ENCODE results near the gene STK32B.
"Not testable (repeated sequence)": the region's sequence is repeated elsewhere in the genome, so short reads cannot be mapped to it uniquely, and the experiment has no call there.

The STK32B gene

GRCh38 chr4:5051278-5052203 is at the start of gene STK32B:
STK32B (plus strand) TSS chr4:5051480.
- peak; percentile 21 for DNase-seq (ENCODE audit: low spot score)

DNA sequence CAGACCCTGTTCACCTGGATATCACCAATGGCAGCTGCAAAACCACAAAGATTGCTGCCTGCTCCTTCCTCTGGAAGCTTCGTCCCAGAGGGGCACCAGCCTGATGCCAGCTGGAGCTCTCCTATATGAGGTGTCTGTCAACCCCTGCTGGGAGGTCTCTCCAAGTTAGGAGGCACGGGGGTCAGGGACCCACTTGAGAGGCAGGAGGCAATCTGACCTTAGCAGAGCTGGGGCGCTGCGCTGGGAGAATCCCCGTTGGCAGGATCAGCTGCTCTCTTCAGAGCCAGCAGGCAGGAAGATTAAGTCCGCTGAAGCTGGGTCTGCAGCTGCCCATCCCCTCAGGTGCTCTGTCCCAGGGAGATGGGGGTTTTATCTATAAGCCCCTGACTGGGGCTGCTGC is 49.6 kb upstream of the STK32B start:
- not testable (repeated sequence) for DNase-seq (ENCODE audit: low spot score)

DNA sequence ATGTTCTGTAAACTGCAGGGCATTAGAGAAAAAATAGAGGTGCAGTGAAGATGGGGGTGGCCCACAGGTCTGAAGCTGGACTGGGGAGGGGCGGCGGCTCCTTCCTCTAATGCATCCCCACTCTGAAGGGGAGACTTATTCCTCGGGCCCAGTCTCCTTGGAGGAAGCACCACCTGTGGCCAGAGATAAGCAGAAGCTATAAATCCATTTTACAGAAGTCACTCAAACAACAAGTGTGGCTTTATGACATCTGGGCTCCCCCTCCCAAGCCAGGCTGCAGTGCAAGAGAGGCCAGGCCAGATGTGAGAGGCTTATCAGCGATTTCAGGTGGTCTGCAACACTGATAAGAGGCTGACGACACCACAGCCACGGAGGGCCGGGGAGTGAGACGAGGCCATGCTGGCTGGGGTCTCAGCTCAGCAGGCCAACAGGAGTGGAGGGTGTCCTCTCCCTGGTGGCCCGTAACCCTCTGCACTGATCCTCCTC is 47.9 kb upstream of the STK32B start:
- no peak for DNase-seq (ENCODE audit: low spot score)

GRCh38 chr4:5003918-5004317 is 47.4 kb upstream of the STK32B start:
- no peak for DNase-seq (ENCODE audit: low spot score)

- DNase-seq (ENCODE audit: low spot score), result no peak
Observed at GRCh38 chr4:5004496-5004895, 46.8 kb upstream of the STK32B start.

- not testable (repeated sequence) for DNase-seq (ENCODE audit: low spot score)
Observed at GRCh38 chr4:5006932-5007331, 44.3 kb upstream of the STK32B start.

- DNase-seq (ENCODE audit: low spot score), result no peak
Observed at GRCh38 chr4:5009796-5010195, 41.5 kb upstream of the STK32B start.

- DNase-seq (ENCODE audit: low spot score), result no peak
Observed at GRCh38 chr4:5010984-5011383, 40.3 kb upstream of the STK32B start.

- DNase-seq (ENCODE audit: low spot score), result no peak
Observed at GRCh38 chr4:5012244-5012898, 38.9 kb upstream of the STK32B start.

GRCh38 chr4:5012958-5013357 is 38.3 kb upstream of the STK32B start:
- no peak for DNase-seq (ENCODE audit: low spot score)

- DNase-seq (ENCODE audit: low spot score), result no peak
Observed at GRCh38 chr4:5014007-5014682, 37.1 kb upstream of the STK32B start.

GRCh38 chr4:5018096-5018495 is 33.2 kb upstream of the STK32B start:
- DNase-seq (ENCODE audit: low spot score), result no peak

- no peak for DNase-seq (ENCODE audit: low spot score)
Observed at GRCh38 chr4:5018603-5019002, 32.7 kb upstream of the STK32B start.

DNA sequence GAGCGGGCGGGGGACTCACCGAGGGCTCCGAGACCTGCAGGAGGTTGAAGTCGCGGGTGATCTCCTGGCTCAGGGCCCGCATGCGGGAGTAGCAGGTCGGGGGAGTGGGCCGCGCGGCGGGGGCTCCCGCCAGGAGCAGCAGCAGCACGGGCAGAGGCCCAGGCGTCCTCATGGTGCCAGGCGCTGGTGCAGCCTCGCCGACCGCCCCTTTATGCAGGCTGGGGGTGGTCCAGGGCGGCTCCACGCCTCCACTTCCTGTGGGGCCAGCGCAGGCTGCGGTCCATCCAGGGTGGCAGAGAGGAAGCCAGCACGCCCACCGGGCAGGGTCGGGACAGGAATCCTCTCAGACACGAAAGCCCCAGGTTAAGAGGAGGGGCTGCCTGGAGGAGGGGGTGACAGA is 32.0 kb upstream of the STK32B start, which contains the start of gene CYTL1:
TSS of gene CYTL1 (minus strand) at position 185 of the 400 bp plus-strand sequence. CDS start at position 172, 13 bp downstream.
- no peak for DNase-seq (ENCODE audit: low spot score)

DNA sequence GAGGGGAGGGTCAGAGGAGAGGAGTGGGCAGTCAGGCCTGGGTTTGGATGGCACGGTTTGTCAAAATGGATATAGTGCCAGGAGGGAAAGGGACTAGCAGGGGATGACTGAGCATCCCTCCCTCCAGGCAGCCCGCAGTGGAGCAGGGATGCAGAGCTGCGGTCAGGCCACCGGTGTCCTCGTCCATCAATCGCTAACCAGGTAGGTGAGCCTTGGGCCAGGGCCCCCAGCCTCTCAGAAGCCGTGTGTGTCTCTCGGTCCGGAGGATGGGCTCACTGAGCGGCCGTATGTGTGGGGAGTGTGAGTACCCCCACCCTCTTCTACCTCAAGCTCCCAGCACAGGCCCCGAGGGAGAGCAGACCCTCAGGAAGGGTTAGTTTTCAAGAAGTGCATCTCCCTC is 31.5 kb upstream of the STK32B start:
- DNase-seq (ENCODE audit: low spot score), result no peak

GRCh38 chr4:5020341-5020740 is 30.9 kb upstream of the STK32B start:
- DNase-seq (ENCODE audit: low spot score), result no peak

- DNase-seq (ENCODE audit: low spot score), result no peak
Observed at GRCh38 chr4:5021546-5021945, 29.7 kb upstream of the STK32B start.

GRCh38 chr4:5024673-5025072 is 26.6 kb upstream of the STK32B start:
- no peak for DNase-seq (ENCODE audit: low spot score)

- no peak for DNase-seq (ENCODE audit: low spot score)
Observed at GRCh38 chr4:5026371-5026770, 24.9 kb upstream of the STK32B start.

DNA sequence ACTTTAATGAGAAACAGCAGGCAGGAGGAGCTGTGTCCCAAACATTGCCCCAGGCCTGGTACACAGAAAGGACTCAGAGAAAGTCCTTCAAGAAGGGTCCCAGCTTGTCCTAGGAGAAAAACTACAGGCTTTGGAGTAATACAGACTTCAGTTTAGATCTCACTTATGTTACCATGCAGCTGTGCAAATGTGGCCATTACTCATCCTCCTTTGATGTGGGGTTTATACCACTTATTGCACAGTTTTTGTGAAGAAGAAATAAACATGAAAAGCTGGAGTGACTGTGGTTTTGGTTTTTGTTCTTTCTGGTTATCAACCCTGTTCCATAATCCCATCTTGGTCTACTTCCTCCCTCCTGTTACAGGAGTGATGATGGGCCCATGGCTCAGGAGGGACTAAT is 23.9 kb upstream of the STK32B start:
- DNase-seq (ENCODE audit: low spot score), result no peak

DNA sequence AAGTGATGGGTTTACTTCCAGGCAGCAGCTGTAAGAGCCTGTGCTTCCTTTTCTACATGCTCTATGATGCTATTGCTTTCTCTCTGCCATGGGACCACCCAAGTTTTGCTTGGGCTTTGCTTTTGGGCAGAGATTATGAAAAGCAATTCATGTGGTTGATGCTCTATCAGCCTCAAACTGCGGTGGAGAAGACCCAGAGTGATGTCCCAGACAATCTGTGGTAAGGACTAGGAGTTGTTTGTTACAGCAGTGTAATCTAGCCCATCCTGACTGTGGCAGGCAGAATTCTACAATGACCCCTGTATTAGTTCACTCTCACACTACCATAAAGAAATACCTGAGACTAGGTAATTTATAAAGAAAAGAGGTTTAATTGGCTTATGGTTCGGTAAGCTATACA is 22.8 kb upstream of the STK32B start:
- DNase-seq (ENCODE audit: low spot score), result no peak

- no peak for DNase-seq (ENCODE audit: low spot score)
Observed at GRCh38 chr4:5029447-5029846, 21.8 kb upstream of the STK32B start.

- no peak for DNase-seq (ENCODE audit: low spot score)
Observed at GRCh38 chr4:5030221-5030620, 21.1 kb upstream of the STK32B start.

Data from germinal center (tissue), 1 donor.